Activated CD8-positive, alpha-beta memory T cell treated with anti-CD3 and anti-CD28 coated beads for 4 hours (primary cell): Measurements from ENCODE around the gene SP110.

Experiments used
- DNase-seq, 2 donors: peaks; one replicate each; pipeline ENCODE4 v3.0.0-alpha.2; 2020; ENCODE audit warnings: low read depth in 2 of 2

SP110 gene

GRCh38 chr2:230170532-230170931, 49.3 kb downstream of the SP110 start:
- no peak for DNase-seq

GRCh38 chr2:230166557-230167170, 53.1 kb downstream of the SP110 start:
- no peak for DNase-seq

DNA sequence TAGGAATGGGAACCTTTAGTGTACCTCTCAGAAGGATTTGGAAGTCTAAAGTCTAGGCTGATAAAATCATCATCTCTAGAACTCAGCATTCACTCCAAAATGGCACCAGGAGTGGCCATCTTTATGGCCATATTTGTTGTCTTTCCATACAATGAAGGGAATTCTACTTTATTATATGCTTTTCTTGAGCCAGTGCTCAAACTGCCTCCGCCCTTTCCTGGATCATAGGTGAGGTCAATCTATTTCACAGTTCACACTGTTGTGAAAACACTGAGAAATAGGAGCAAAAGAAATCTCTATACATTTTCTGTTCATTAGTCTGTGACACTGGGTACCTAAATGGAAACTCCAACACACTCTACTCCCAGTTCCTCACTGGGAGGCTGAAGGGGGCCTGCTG, 55.6 kb downstream of the SP110 start:
- DNase-seq: no peak

GRCh38 chr2:230162981-230163380, 56.8 kb downstream of the SP110 start:
- no peak for DNase-seq

GRCh38 chr2:230161184-230161583, 58.6 kb downstream of the SP110 start:
- no peak for DNase-seq

DNA sequence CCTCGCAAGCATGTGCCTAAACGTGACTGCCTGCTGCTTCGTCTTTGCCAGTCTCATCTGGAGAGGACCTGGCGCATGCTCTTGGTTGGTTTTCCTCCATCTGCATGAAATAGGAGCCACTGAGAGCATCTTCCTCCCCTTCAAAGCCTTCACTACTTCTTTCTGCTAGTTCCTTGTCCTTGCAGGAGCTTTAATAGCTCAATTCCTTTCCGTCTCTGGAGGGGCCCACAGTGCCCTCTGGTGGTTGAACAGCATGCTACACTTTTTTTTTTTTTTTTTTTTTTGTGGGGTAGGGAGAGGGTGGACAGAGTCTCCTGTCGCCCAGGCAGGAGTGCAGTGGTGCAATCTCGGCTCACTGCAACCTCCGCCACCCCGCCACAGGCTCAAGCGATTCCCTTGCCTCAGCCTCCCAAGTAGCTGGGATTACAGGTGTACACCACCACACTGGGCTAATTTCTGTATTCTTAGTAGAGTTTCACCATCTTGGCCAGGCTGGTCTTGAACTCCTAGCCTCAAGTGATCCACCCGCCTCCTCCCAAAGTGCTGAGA, 59.6 kb downstream of the SP110 start:
- DNase-seq: no peak

- DNase-seq: no peak
Measured at GRCh38 chr2:230158468-230158867, 61.3 kb downstream of the SP110 start.

- DNase-seq: no peak
Measured at GRCh38 chr2:230156782-230157699, 62.7 kb downstream of the SP110 start.

- DNase-seq: no peak
Measured at GRCh38 chr2:230155359-230155758, 64.4 kb downstream of the SP110 start.

- no peak for DNase-seq
Measured at GRCh38 chr2:230153390-230153976, 66.3 kb downstream of the SP110 start.

DNA sequence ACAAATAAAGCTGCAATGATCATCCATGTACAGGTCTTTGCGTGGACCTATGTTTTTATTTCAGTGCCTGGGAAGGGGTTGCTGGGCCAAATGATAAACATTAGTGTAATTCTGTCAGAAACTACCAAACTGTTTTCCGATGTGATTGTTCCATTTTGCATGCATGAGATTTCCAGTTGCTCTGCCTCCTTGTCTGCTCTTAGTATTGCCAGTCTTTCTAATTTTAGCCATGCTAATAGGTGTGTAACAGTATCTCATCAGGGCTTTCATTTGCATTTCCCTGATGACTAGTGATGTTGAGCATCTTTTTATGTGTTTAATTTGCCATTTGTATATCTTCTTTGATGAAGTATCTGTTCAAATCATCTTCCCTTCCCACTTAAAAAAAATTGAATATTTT, 67.5 kb downstream of the SP110 start:
- no peak for DNase-seq

GRCh38 chr2:230144355-230144754, 75.4 kb downstream of the SP110 start:
- no peak for DNase-seq

GRCh38 chr2:230140667-230141066, 79.1 kb downstream of the SP110 start:
- no peak for DNase-seq

GRCh38 chr2:230137902-230138539, 81.8 kb downstream of the SP110 start:
- DNase-seq: no peak

DNA sequence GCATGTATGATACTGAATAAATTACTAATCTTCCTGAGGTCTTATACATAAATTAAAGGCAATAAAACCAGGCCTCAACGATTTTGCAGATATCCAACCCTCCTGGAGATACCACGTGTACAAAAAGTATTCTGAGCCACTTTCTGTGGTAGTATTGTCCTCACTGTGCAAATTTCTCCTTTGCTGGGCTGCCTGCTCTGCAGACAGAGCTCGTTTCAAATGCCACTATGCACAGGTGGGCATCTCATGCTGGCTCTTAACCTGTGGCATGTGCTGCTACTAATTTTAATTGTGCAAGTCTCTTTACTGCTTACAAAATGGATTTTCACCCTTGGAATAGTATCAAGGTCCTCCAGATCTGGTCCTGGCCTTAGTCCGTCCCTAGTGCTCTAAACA, 84.7 kb downstream of the SP110 start:
- DNase-seq: no peak

- no peak for DNase-seq
Measured at GRCh38 chr2:230134496-230135129, 85.2 kb downstream of the SP110 start.

DNA sequence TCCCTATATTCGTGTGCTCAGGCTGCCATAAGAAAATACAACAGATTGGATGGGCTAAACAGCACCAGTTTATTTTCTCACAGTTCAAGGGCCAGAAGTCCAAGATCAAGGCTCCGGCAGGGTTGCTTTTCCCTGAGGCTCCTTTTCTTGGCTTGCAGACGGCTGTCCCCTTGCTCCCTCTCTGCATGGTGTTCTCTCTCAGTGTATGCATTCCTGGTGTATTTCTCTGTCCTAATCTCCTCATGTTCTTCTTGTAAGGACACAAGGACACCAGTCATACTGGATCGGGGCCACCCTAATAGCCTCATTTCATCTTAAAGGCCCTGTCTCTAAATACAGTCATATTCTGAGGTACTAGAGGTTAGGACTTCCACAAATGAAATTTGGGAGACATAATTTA, 88.4 kb downstream of the SP110 start:
- no peak for DNase-seq

DNA sequence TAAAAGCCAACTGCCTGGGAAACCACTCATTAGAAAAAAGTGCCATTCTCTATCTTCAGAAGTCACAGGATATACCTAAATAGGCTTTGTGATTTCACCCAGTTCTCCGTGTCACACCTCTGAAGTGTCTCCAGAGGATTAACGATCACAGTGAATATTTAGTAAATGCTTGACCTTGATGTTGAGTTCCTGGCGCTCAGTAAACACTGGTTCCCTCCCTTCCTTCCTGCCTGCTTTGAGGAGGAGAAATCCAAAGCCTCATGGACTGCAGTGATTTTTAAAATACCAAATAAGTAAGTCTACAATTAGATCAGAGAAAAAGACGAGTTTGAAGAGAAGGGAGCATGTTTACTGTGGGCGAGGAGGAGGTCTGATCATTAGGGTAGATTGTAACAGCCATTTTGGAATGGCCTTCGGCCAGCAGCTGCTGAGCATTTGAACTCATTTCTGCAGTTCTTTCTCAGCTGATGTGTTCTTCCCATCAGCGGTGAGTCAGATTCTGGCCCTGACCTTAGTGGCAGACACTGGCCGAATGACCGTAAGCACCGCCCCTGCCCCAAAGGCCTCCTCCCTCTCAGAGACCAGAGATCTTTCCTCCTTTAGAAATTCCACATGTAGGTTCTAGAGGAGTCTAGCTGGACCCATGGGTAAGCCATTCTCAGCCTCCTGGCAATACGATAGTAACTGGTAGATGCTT, 89.0 kb downstream of the SP110 start:
- no peak for DNase-seq

DNA sequence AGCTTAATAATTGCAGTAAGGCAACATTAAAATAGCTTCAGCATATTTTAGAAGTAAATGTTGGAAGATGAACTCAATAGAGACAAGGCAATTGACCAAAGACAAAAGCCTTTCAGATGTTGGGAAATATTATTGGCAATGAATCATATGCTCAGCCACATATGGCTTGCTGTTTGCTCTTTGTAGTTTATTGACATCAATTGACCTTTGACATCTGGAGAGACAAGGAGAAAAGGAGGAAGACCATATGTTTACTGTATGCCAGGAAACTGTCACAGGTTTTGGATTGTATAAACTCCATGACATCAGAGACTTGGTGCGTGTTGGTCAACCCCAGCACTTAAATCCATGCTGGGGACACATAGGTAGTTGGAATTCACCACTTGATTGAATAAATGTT, 90.4 kb downstream of the SP110 start:
- DNase-seq: no peak

DNA sequence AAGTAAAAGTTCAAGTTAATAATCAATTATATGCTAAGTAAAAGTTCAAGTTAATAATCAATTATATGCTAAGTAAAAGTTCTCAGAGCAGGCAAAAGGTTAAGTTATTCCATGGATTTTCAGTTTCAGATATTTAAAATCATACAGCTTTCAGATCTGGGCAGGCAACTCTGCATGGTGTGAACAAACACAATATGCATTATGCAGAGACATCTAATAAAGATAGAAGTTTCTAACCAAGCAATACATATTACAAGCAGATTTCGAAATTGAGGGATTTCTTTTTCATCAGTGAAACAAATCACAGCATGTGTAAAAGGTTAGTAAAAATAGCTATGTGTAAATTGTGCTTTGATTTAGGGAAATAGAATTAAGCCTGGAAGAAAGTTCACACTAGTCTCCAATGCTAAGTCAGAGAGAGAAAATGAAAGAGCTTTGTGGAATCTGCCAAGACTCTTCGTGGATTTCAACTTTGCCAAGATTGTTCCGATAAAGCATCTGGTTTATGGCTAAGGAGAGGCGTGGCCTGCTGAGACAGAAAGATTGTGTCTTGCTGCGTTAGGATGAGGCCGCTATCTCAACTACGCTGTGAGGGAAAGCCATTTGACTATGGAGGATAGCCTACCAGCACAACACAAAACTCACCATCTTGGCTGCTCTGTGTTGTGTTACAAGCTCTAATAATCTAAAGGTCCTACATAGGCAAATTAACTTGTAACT, 91.0 kb downstream of the SP110 start:
- no peak for DNase-seq
